22Rv1 (cell line): ENCODE results near the gene SH3RF3.

Experiments
- H3K27ac ChIP-seq: fragments of 450-650 bp; 2 replicates; pipeline ENCODE4 v1.5.1; 2017
- ZFX ChIP-seq: fragments of 450-650 bp; IDR thresholded peaks from 2 replicates; pipeline ENCODE4 v1.6.1; 2017; ENCODE audit warnings: antibody characterized with exemption, borderline replicate concordance
- TF ChIP-seq, protein P1 (sequence below): fragments of 450-650 bp; IDR thresholded peaks from 2 replicates; pipeline ENCODE4 v1.5.1; 2017; ENCODE audit warnings: mild to moderate bottlenecking

Gene SH3RF3

DNA sequence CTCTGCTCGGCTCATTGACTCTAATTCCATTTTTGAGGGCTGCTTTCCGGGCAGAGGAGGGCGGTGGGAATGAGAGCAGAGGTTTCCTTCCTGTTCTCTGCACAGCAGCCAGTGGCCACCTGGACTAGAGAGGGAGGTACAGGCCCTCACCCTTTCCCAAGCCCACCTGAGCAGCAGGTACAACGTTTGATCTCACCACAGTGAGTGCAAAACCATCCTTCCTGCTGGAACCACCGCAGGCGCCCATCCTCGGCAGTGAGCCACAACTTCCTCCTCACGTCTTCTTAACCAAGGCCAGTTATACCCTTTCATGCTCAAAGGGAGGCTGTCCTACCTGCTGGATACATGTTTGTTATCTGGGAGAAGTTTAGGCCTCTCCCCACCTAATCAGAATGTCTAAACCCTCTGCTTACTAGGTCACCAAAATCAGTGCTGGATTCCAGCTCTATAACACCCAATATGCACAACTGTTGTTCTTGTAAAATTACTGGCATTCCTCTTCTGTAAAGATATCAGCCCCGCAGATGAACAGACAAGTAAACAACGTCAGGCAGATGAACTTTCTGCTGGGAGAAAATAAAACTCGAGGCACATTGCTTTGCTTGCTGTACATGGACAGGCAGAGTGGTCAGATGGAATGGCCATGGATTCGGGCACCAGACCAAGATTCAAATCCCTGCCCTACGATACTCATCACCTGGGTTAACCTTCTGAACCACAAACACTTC, 191.4 kb downstream of the SH3RF3 start:
- no peak for TF ChIP-seq ZFX
- TF ChIP-seq, protein P1, sequence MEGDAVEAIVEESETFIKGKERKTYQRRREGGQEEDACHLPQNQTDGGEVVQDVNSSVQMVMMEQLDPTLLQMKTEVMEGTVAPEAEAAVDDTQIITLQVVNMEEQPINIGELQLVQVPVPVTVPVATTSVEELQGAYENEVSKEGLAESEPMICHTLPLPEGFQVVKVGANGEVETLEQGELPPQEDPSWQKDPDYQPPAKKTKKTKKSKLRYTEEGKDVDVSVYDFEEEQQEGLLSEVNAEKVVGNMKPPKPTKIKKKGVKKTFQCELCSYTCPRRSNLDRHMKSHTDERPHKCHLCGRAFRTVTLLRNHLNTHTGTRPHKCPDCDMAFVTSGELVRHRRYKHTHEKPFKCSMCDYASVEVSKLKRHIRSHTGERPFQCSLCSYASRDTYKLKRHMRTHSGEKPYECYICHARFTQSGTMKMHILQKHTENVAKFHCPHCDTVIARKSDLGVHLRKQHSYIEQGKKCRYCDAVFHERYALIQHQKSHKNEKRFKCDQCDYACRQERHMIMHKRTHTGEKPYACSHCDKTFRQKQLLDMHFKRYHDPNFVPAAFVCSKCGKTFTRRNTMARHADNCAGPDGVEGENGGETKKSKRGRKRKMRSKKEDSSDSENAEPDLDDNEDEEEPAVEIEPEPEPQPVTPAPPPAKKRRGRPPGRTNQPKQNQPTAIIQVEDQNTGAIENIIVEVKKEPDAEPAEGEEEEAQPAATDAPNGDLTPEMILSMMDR, result no peak
- H3K27ac ChIP-seq, result no peak overlapping the region

DNA sequence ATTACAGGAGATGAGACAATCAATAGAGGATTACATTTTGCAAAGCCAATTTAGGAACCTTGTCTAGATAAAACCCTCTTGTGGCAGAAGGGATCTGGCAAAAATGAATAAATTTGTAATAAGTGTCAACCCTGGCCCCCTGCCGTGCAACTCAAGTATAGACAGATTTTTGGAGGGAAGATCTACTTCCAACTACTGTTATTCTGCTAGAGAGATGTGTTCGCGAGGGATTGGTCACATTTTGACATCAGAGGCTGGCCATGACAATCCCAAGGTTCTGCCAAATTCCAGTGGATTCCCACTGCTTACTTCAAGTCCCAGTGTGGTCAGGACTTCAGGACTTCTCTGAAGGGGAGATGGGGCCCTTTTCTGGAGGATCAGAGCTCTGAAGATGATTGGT, 192.6 kb downstream of the SH3RF3 start:
- H3K27ac ChIP-seq, result no peak overlapping the region

GRCh38 chr2:109322111-109322510, 193.1 kb downstream of the SH3RF3 start:
- H3K27ac ChIP-seq, result no peak overlapping the region
- TF ChIP-seq ZFX, result no peak
- TF ChIP-seq, protein P1, result no peak

More for the DNA sequence above, 192.6 kb downstream of the SH3RF3 start:
- TF ChIP-seq ZFX, result no peak
- TF ChIP-seq, protein P1, result no peak

DNA sequence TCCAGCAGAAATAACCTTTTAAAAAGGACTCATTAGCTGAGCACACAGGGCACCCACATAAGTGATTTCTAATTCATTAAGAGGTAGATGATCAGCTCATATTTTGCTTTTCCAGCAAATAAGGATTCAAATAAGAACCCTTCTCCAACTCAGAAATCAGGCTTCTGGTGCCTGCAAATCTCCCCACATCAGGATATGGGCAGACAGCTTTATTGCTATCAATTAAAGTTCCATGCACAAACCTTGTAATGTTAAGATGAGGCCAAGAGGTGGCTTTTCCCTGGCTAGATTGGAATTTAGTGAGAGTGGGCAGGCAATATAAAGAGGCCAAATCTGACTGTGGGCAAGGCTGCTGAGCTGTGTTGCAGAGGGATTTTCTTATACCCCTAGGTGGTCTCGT, 193.6 kb downstream of the SH3RF3 start:
- H3K27ac ChIP-seq, result no peak overlapping the region
- no peak for TF ChIP-seq ZFX
- TF ChIP-seq, protein P1, result no peak

DNA sequence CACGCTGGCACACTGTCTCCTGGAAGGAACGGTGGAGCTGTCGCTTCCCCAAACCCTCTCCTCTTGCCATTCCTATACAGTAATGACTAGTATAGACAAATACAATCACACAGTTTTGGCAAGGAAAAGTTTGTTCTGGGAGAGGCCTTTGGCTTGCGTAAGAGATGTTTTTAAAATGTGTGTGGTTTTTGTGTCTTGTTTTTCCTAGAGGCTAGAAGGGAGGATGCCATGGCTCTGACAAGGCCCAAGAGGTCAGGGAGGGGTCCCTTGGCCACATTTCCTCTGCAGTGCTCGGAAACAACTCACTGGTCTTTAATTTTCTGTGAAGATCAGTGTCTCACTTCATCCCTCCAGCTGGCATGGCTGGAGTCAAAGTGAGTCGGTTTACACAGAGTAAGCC, 195.9 kb downstream of the SH3RF3 start:
- H3K27ac ChIP-seq, result no peak overlapping the region
- TF ChIP-seq, protein P1, result no peak
- no peak for TF ChIP-seq ZFX

DNA sequence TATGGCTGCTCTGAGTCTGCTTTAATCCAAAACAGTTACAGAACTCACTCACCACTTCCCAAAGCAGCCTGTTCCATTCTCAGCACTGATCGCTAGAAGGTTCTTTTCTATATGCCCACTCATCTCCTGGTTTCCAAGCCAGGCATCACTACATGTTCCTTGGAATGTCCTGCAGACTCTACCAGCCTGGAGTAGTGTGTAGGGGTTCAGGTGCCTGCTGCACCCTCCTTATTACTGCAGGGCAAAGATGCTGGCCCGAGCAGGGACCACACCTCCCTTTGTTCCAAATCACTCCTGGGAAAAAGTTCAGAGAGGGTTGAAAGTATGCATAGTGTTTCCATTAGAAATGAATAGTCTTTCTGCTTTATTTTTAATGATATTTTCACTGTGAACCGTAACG, 196.6 kb downstream of the SH3RF3 start:
- no peak for TF ChIP-seq ZFX
- TF ChIP-seq, protein P1, result no peak
- H3K27ac ChIP-seq, result no peak overlapping the region

DNA sequence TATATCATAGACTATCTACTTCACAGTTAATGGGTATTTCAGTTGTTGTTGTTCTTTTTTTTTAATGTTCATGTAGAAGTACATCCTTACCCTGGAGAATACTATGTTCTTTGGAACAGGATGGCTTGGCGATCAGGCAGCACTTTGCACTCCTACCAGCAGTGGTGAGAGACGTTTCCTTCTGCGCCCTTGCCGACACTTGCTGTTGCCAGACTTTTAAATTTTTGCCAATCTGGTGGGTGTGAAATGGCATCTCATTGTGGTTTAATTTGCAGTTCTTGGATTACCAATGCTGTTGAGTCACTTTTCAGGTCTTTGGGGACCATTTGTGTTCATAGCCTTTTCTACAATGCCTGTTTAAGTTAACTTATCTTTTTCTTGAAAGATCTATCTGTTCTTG, 197.3 kb downstream of the SH3RF3 start:
- no peak overlapping the region for H3K27ac ChIP-seq
- TF ChIP-seq, protein P1, result no peak
- no peak for TF ChIP-seq ZFX
